GM18498 (cell line): Measurements from ENCODE around the gene TAS2R13.

Experiments used
- ATAC-seq: cut with Tn5 transposase; IDR thresholded peaks from one replicate; pipeline ENCODE4 v1.9.1; 2021; ENCODE audit warnings: mild to moderate bottlenecking, moderate library complexity; ENCODE audit not compliant: unreplicated experiment

Gene TAS2R13

DNA sequence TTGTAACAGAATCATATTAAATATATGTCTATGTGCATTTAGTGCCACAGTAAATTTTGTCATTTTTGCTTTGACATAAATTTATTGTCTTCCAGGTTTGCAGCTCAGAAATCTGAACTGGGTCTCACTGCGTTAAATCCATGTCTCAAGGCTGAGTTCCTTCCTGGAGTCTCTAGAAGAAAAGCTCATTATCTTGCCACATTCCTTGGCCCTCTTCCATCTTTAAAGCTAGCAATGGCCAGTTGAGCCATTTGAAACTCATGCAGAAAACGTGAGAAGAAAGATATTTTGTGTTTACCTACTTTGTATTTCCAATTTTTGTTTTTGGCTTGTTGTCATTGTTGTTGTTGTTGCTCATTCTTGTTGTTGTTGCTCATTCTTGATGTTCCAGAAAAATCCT, 36.0 kb downstream of the TAS2R13 start:
- ATAC-seq, result no peak

DNA sequence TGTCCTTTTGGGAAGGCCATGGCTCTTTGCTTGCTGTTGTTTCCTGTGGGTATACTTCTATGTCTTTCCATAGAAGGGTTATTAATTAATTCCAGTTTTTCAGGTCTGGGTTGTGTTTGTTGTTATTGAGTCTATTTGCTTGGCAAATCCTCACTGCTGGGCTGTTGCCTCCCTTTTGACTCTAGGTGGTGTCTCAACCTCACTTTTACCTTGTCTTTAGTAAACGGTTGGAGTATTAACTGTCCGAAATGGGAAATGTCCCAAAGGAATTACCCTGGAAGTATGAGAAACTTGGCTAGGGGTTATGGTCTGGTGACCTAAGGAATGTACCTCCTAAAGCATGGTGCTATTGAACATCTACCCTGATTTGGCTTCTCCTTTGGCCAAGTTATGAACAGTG, 42.0 kb downstream of the TAS2R13 start:
- ATAC-seq, result no peak

DNA sequence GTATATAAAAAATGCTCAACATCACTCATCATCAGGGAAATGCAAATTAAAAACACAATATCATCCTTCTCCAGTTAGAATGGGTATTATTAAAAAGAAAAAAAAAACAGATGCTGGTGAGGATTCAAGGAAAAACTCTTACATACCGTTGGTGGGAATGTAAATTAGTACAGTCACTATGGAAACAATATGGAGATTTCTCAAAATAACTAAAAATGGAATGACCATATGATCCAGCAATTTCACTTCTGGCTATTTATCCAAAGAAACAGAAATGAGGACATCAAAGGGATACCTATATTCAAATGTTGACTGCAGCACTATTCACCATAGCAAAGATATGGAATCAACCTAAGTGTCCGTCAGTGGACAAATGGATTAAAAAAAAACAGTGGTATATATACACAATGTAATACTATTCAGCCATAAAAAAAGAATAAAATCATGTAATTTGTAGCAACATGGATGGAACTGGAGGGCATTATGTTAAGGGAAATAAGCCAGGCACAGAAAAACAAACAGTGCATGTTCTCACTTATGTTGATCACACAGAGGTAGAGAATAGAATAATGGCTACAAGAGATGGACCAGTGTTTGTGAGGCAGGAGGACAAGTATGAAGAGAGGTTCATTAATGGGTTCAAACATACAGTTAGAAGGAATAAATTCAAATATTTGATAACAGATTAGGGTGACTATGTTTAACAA, 45.7 kb downstream of the TAS2R13 start:
- no peak for ATAC-seq

DNA sequence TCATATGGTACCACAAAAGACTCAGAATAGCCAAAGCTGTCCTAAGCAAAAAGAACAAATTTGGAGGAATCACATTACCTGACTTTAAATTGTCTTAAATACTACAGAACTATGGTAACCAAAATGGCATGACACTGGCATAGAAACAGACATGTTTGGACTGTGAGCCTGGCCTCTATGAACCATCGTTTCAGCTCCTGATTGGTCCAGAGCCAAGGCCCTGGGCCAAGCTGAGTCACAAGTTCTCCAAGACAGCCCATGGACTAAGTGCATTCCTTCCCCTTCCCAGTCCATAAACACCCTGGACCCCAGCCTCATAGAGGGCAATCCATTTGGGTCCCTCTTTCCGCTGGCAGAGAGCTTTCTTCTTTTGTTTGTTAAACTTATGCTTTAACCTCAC, 48.0 kb downstream of the TAS2R13 start:
- ATAC-seq, result no peak
